ENCODE data around the gene NIN. TPM values are rescaled to one million over a fixed set of nuclear protein-coding genes. Genes with fewer than 3 reads are reported as not detected.

NIN gene
- total RNA-seq, 1 experiment from 2014 or later, result 16.0 TPM

- peak; percentile 91 for DNase-seq (ENCODE audit: low read depth)
Observed at GRCh38 chr14:50762001-50762930, 68.7 kb downstream of the NIN start.

GRCh38 chr14:50759800-50760543 is 71.0 kb downstream of the NIN start:
- no peak for DNase-seq (ENCODE audit: low read depth)

GRCh38 chr14:50758945-50759344 is 72.0 kb downstream of the NIN start:
- DNase-seq (ENCODE audit: low read depth), result no peak

- DNase-seq (ENCODE audit: low read depth), result no peak
Observed at GRCh38 chr14:50758305-50758704, 72.7 kb downstream of the NIN start.

GRCh38 chr14:50757702-50758101 is 73.3 kb downstream of the NIN start:
- no peak for DNase-seq (ENCODE audit: low read depth)

GRCh38 chr14:50756300-50756699 is 74.7 kb downstream of the NIN start:
- no peak for DNase-seq (ENCODE audit: low read depth)

- no peak for DNase-seq (ENCODE audit: low read depth)
Observed at GRCh38 chr14:50750323-50750722, 80.6 kb downstream of the NIN start.

- no peak for DNase-seq (ENCODE audit: low read depth)
Observed at GRCh38 chr14:50745401-50746058, 85.4 kb downstream of the NIN start.

GRCh38 chr14:50744231-50744630 is 86.7 kb downstream of the NIN start:
- DNase-seq (ENCODE audit: low read depth), result no peak

GRCh38 chr14:50741567-50741966 is 89.4 kb downstream of the NIN start:
- peak; percentile 78 for DNase-seq (ENCODE audit: low read depth)

- DNase-seq (ENCODE audit: low read depth), result peak; percentile 47
Observed at GRCh38 chr14:50740856-50741255, 90.1 kb downstream of the NIN start.

- no peak for DNase-seq (ENCODE audit: low read depth)
Observed at GRCh38 chr14:50739186-50739585, 91.8 kb downstream of the NIN start.

GRCh38 chr14:50736932-50737419 is 94.0 kb downstream of the NIN start:
- no peak for DNase-seq (ENCODE audit: low read depth)

GRCh38 chr14:50734950-50735695 is 95.8 kb downstream of the NIN start:
- peak; percentile 12 for DNase-seq (ENCODE audit: low read depth)

GRCh38 chr14:50733494-50733893 is 97.5 kb downstream of the NIN start:
- no peak for DNase-seq (ENCODE audit: low read depth)

GRCh38 chr14:50728836-50729235 is 102.1 kb downstream of the NIN start:
- DNase-seq (ENCODE audit: low read depth), result no peak

GRCh38 chr14:50726372-50727107 is 104.4 kb downstream of the NIN start:
- DNase-seq (ENCODE audit: low read depth), result peak; percentile 57

GRCh38 chr14:50725761-50726160 is 105.2 kb downstream of the NIN start:
- no peak for DNase-seq (ENCODE audit: low read depth)

- no peak for DNase-seq (ENCODE audit: low read depth)
Observed at GRCh38 chr14:50719911-50720759, 110.8 kb downstream of the NIN start.

GRCh38 chr14:50718949-50719348 is 112.0 kb downstream of the NIN start:
- no peak for DNase-seq (ENCODE audit: low read depth)
